K562 (cell line): ENCODE measurements around the gene PTGR3.

Experiments
- CC2D1A ChIP-seq: fragments of 450-650 bp; IDR thresholded peaks from 2 replicates; pipeline ENCODE4 v1.6.1; 2017; ENCODE audit warnings: mild to moderate bottlenecking
- CTCF ChIP-seq, 3 experiments: IDR thresholded peaks in 2 of 3; conservative IDR thresholded peaks in 1 of 3; 2 replicates each; pipeline ENCODE4 v1.5.1; 2011 to 2012; ENCODE audit warnings: low read length in 3 of 3, mild to moderate bottlenecking in 3 of 3, control low read depth in 2 of 3, improper control_type of control experiment in 1 of 3, inconsistent platforms in 1 of 3, low read depth in 1 of 3, mixed read lengths in 1 of 3, moderate library complexity in 1 of 3; ENCODE audit not compliant: insufficient read depth in 2 of 3
- EP300 ChIP-seq: IDR thresholded peaks from 2 replicates; pipeline ENCODE4 v1.6.1; 2012; ENCODE audit warnings: low read length, improper control_type of control experiment
- FOSL1 ChIP-seq: fragments of 200-800 bp; sonication (Bioruptor generic); conservative IDR thresholded peaks from 2 replicates; pipeline ENCODE4 v1.6.1; 2016; ENCODE audit warnings: missing genetic modification characterization, missing compliant biosample characterization
- NRF1 ChIP-seq, 2 experiments: fragments of 450-650 bp; IDR thresholded peaks in 1 of 2; conservative IDR thresholded peaks in 1 of 2; 2 replicates each; pipeline ENCODE4 v1.6.1; 2014; ENCODE audit warnings: mild to moderate bottlenecking in 2 of 2
- POLR2A ChIP-seq: fragments of 450-650 bp; conservative IDR thresholded peaks from 2 replicates; pipeline ENCODE4 v1.6.1; 2016
- RAD21 ChIP-seq, 2 experiments: fragments of 250-450 bp in 1 of 2; fragments of 450-650 bp in 1 of 2; sonication (Bioruptor Pico) in 1 of 2; formaldehyde crosslinking in 1 of 2; IDR thresholded peaks in 1 of 2; conservative IDR thresholded peaks in 1 of 2; 2 replicates each; pipeline versions ENCODE4 v1.4.0 to v1.8.0; 2020 to 2022; ENCODE audit warnings: mild to moderate bottlenecking in 2 of 2, moderate library complexity in 1 of 2
- RAD51 ChIP-seq: fragments of 450-650 bp; IDR thresholded peaks from 2 replicates; pipeline ENCODE4 v1.7.1; 2016; ENCODE audit warnings: low read depth, mild to moderate bottlenecking, borderline replicate concordance
- RBM25 ChIP-seq: fragments of 200-400 bp; formaldehyde crosslinking; IDR thresholded peaks from 2 replicates; pipeline ENCODE4 v1.6.1; 2018; ENCODE audit warnings: low read length, low read depth, moderate library complexity; ENCODE audit not compliant: severe bottlenecking
- RFX5 ChIP-seq: IDR thresholded peaks from 2 replicates; pipeline ENCODE4 v1.6.1; 2011; ENCODE audit warnings: low read depth, mild to moderate bottlenecking, improper control_type of control experiment, low read length
- USF2 ChIP-seq: sonication (generic); formaldehyde crosslinking; IDR thresholded peaks from 2 replicates; pipeline ENCODE4 v1.5.0; 2020; ENCODE audit warnings: missing genetic modification reagents
- ZNF592 ChIP-seq: fragments of 450-650 bp; IDR thresholded peaks from 2 replicates; pipeline ENCODE4 v1.6.1; 2017; ENCODE audit warnings: antibody characterized with exemption, mild to moderate bottlenecking
- ZNF609 ChIP-seq: sonication (generic); formaldehyde crosslinking; IDR thresholded peaks from 2 replicates; pipeline ENCODE4 v1.8.1; 2023; ENCODE audit warnings: missing genetic modification reagents, mild to moderate bottlenecking, borderline replicate concordance
- TF ChIP-seq, protein P1 (sequence below), 2 experiments: fragments of 450-650 bp in 1 of 2; sonication (generic) in 1 of 2; formaldehyde crosslinking; conservative IDR thresholded peaks; 2 replicates each; pipeline versions ENCODE4 v1.4.0 to v1.8.1; 2020 to 2022; ENCODE audit warnings: mild to moderate bottlenecking in 1 of 2, missing genetic modification reagents in 1 of 2

DNA sequence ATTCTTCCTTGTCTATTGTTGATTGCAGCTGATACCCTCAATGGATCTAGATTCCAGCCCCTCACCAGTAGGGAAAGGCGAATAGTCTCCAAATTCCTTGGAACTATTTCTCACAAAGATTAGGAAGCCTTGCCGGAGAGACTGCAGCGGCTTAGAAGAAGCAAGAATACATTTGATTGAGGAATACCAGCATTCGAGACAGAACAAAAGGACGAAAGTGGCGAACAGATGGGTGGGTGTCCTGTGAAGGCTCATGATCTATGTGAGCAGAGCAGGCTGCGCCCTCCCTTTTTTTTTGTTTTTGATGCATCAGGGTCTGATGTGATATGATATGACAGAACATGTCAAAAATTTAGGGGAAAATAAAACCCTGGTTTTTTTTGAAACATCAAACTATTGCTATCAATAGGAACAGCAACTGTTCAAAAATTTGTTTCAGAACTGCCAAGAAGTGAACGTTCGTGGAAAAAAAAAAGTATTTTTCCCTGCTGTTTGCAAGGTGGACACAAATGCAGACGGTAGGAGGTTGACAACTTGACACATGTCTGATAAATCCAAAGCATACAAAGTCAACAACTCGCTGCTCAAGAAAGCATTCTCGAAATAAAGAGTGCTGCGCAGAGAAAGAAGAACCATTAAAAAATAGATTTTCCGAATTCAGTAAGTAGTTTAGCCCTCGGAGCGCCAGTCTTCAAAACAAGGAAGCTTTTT, 49.1 kb downstream of the PTGR3 start:
- TF ChIP-seq FOSL1 (tag) (no peak), EP300 (no peak), NRF1 (conservative IDR thresholded peaks at IDR 0.05 in 1 of 2, IDR thresholded peaks at IDR 0.05 in 1 of 2) (no peak), CC2D1A (no peak), POLR2A (no peak), RAD21 (CRISPR knock-in tag; conservative IDR thresholded peaks at IDR 0.05 in 1 of 2, IDR thresholded peaks at IDR 0.05 in 1 of 2) (no peak), ZNF592 (no peak), RAD51 (no peak), RBM25 (no peak), USF2 (CRISPR knock-in tag) (no peak), RFX5 (no peak), CTCF (IDR thresholded peaks at IDR 0.05 in 2 of 3, conservative IDR thresholded peaks at IDR 0.05 in 1 of 3; ENCODE audit: insufficient read depth in 2 of 3, low read depth in 1 of 3, low read length in 3 of 3) (no peak), ZNF609 (no peak)
- TF ChIP-seq, protein P1, sequence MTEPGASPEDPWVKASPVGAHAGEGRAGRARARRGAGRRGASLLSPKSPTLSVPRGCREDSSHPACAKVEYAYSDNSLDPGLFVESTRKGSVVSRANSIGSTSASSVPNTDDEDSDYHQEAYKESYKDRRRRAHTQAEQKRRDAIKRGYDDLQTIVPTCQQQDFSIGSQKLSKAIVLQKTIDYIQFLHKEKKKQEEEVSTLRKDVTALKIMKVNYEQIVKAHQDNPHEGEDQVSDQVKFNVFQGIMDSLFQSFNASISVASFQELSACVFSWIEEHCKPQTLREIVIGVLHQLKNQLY (CRISPR knock-in tag; conservative IDR thresholded peaks at IDR 0.05) = no peak
